ENCODE data around the gene VEZT. TPM values are rescaled to one million over a fixed set of nuclear protein-coding genes. Genes with fewer than 3 reads are reported as not detected.

Gene VEZT
- polyA plus RNA-seq, 3 donors = 14.6 to 20.6 (median 16.7) TPM

- Mint-ChIP-seq H3K27me3 (ENCODE audit: low read depth in 3 of 3) (peaks cover 2 to 7% (median 4%) of the 10 kb centered on the region in 3 donors), H3K4me3 (no peak overlapping the region), H3K27ac (no peak overlapping the region), H3K36me3 (no peaks in the 10 kb centered on the region), H3K9me3 (no peaks in the 10 kb centered on the region), H3K4me1 (no peaks in the 10 kb centered on the region)
- Histone ChIP-seq H3K27ac (ENCODE audit: low read depth in 1 of 2, low read length in 2 of 2) (no peak overlapping the region), H2AFZ (ENCODE audit: insufficient read depth, low read depth, low read length, poor library complexity, severe bottlenecking) (no peak overlapping the region), H3K4me1 (ENCODE audit: control insufficient read depth in 1 of 2, insufficient read depth in 2 of 2, low read length in 2 of 2) (no peaks in the 10 kb centered on the region), H3K79me2 (ENCODE audit: insufficient read depth, low read length) (no peaks in the 10 kb centered on the region), H4K20me1 (ENCODE audit: insufficient read depth, low read length) (no peaks in the 10 kb centered on the region), H3K9ac (ENCODE audit: insufficient read depth, low read length, poor library complexity, severe bottlenecking) (no peak overlapping the region), H3K9me3 (replicated peaks in 1 of 2; ENCODE audit: control insufficient read depth in 1 of 2, insufficient read depth in 1 of 2, low read length in 2 of 2) (no peaks in the 10 kb centered on the region), H3K27me3 (ENCODE audit: control insufficient read depth in 2 of 2, insufficient read depth in 2 of 2, low read length in 2 of 2) (no peaks in the 10 kb centered on the region), H3K36me3 (replicated peaks in 1 of 2; ENCODE audit: control insufficient read depth in 1 of 2, insufficient read depth in 2 of 2, low read length in 2 of 2) (no peaks in the 10 kb centered on the region), H3K4me3 (replicated peaks in 1 of 3; ENCODE audit: low read depth in 2 of 3, low read length in 3 of 3) (no peak overlapping the region), H3K4me2 (replicated peaks; ENCODE audit: extremely low read depth, low read length, poor library complexity, severe bottlenecking) (no peak overlapping the region)
- DNase-seq = no peak
- intact Hi-C loops (cut with micrococcal nuclease) = no loop called here
- TF ChIP-seq CTCF (IDR thresholded peaks at IDR 0.05) = no peak
- 100% methylated on average over 1 of the region's 4 CpGs for WGBS (ENCODE audit: insufficient coverage)
Observed at GRCh38 chr12:95316798-95317197, 99.2 kb downstream of the VEZT start.

GRCh38 chr12:95318071-95318545 lies 100.5 kb downstream of the VEZT start:
- H3K4me3 ChIP-seq (replicated peaks in 1 of 3; ENCODE audit: low read depth in 2 of 3, low read length in 3 of 3) = no peak overlapping the region
- DNase-seq = no peak
- no peaks in the 10 kb centered on the region for H3K9me3 Mint-ChIP-seq
- no peaks in the 10 kb centered on the region for H3K9me3 ChIP-seq (replicated peaks in 1 of 2; ENCODE audit: control insufficient read depth in 1 of 2, insufficient read depth in 1 of 2, low read length in 2 of 2)
- no peaks in the 10 kb centered on the region for H3K4me1 Mint-ChIP-seq
- H3K27ac Mint-ChIP-seq = no peak overlapping the region
- no peak overlapping the region for H3K27ac ChIP-seq (ENCODE audit: low read depth in 1 of 2, low read length in 2 of 2)
- no peaks in the 10 kb centered on the region for H3K36me3 ChIP-seq (replicated peaks in 1 of 2; ENCODE audit: control insufficient read depth in 1 of 2, insufficient read depth in 2 of 2, low read length in 2 of 2)
- no peaks in the 10 kb centered on the region for H4K20me1 ChIP-seq (ENCODE audit: insufficient read depth, low read length)
- WGBS (ENCODE audit: insufficient coverage) = no CpG with 5 or more reads among the region's 2 CpGs
- no peak for TF ChIP-seq CTCF (IDR thresholded peaks at IDR 0.05)
- H3K4me1 ChIP-seq (ENCODE audit: control insufficient read depth in 1 of 2, insufficient read depth in 2 of 2, low read length in 2 of 2) = no peaks in the 10 kb centered on the region
- no peak overlapping the region for H3K4me3 Mint-ChIP-seq
- no peak overlapping the region for H3K9ac ChIP-seq (ENCODE audit: insufficient read depth, low read length, poor library complexity, severe bottlenecking)
- intact Hi-C loops (cut with micrococcal nuclease) = no loop called here
- H3K4me2 ChIP-seq (replicated peaks; ENCODE audit: extremely low read depth, low read length, poor library complexity, severe bottlenecking) = no peak overlapping the region
- no peaks in the 10 kb centered on the region for H3K27me3 ChIP-seq (ENCODE audit: control insufficient read depth in 2 of 2, insufficient read depth in 2 of 2, low read length in 2 of 2)
- no peaks in the 10 kb centered on the region for H3K79me2 ChIP-seq (ENCODE audit: insufficient read depth, low read length)
- H2AFZ ChIP-seq (ENCODE audit: insufficient read depth, low read depth, low read length, poor library complexity, severe bottlenecking) = no peak overlapping the region
- H3K27me3 Mint-ChIP-seq (ENCODE audit: low read depth in 3 of 3) = peaks cover 0 to 4% (median 2%) of the 10 kb centered on the region in 3 donors
- H3K36me3 Mint-ChIP-seq = no peaks in the 10 kb centered on the region

All from CD14-positive monocyte (primary cell).